Measurements from ENCODE around the gene TMEM167B.
"Not testable (repeated sequence)": the region's sequence is repeated elsewhere in the genome, so short reads cannot be mapped to it uniquely, and the experiment has no call there.

TMEM167B gene

DNA sequence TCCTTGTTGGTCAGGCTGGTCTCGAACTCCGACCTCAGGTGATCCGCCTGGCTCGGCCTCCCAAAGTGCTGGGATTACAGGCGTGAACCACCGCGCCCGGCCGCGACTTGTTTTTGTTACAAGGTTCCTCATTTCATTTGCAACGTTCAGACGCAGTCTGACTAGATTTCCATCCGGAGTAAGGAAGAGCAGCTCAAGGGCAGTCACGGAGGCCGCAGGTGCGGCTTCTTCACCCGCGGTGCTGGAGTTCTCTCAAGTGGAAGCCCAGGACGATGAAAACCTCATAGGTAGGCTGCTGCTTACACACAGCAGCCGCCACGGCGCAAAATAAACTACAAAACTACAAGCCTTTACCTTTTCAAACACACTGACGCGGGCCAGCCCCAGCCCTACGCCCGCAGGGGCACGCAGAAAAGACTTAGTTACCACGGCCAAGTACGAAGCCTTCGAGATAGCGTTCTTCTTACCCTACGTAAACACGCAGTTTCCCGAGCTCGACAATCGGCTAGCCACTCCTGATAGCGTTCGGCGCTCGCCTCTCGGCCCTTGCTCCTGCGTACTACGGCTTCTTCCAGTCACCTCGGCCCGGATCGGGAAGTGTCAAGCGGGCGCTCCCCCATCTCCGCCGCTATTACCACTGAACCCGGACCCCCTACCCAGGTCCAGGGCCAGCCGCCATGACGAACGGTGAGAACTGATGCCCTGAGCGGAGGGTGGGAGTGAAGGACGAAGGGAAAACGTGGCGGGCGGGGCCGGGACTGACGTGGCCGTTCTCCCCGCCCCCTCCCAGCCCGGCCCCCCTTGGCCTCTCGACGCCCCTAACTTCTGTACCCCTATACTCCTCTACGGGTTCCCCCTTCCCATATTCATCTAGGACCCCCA is at the start of gene TMEM167B:
Gene TMEM167B (plus strand): TSS at position 569 of the 882 bp plus-strand sequence. CDS start 109 bp downstream, at position 678.
- peak; percentile 93 for DNase-seq (ENCODE audit: low spot score)

DNA sequence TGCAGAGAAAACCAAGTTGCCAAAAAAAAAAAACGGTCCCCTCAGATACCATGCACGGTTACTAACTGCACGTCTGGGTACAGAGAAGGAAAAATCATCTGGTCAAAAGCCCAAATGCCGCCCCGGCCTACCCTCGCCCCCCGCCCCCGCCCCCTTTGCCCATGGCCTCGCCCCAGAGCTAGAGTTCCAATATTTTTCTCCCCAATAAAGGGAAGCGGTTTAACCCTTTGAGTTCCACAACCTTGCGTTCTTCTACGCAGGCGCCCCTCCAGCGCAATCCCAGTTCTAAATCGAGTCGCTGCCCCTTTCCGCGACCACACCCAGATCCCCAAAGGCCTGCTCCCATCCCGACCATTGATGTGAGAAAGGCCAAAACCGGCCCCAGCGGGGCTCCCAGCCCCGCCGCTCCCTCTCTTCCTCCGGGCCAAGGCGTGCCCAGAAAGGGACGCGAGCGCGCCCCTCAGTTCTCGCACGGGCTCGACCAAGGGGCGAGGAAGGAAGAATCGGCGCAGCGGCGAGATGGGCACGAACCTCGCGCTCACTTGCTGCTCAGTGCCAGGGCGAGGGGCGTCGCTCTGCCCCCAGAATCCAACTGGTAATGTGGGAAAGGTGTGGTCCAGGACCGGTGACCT is 49.5 kb upstream of the TMEM167B start:
- peak; percentile 51 for DNase-seq (ENCODE audit: low spot score)

DNA sequence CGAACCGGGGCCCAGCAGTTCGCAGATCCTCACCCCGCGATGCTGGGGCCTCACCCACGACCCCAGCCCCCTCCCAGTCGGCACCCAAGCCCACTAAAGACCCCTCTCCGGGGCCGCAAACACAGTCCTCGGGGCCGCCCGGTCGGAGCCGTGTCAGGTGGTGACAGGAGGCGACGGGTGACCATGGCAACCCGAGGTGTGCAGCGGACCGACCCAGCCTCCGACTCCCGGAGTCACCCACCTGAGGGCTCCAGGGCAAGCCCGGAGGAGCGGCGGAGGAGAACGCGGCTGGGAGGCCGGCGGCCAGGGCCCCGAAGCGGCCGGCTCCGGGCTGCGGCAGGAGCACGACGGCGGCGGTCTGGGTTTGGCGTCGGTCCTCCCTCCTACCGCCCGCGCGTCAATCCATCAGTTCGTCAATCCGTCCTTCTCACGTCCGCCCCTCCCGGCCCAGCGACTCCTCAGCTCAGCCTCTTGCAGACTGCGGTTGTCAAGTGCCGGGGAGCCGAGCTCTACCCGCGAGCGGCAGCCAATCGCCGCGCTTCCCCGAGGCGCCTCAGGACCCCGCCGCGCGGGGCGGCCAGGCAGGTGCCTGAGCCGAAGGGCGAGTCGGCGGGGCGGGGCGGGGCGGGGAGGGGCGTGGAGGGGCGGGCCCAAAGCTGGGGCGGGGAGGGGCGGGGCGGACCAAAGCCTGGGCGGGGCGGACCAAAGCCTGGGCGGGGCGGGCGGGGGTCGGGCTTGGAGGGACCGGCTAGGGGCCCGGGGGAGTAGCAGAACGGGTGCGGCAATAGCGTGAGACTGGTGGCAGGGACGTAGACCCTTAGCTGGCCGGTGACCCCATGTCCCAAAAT is 48.7 kb upstream of the TMEM167B start, which contains the start of gene WDR47:
Gene WDR47 (minus strand): TSS at position 482 of the 848 bp plus-strand sequence. CDS start 18,590 bp downstream, outside the sequence.
- peak; percentile 98 for DNase-seq (ENCODE audit: low spot score)

DNA sequence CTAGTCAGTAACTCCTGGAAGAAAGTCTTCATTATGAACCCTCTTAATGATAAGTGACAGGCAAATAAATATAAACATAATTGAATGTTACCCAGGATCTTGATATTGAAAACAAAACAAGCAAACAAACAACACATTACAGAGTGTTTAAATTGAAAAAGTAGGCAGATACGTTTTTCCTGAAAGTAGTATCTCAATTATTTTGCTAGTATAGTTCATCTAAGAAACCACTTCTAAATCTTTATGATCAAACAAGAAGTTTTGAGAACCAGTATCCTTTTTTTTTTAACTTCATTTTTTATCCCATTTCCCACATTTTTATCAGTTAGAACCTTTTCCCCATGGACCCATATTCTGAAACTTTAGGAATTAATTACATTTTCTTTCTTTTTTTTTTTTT is 45.0 kb upstream of the TMEM167B start:
- DNase-seq (ENCODE audit: low spot score): no peak

DNA sequence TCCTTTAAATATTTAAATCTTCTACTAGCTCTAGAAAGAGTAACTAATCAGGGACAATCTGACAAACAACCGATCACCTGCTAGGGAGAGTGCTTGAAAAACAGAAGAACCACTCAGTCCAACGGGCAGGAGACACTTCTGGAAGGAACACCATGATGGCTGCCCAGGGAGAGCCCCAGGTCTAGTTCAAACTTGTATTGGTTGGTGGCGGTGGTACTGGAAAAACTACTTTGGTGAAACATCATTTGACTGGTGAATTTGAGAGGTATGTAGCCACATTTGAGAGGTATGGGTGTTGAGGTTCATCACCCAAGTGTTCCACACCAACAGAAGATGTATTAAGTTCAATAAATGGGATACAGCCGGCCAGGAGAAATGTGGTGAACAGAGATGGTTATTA is 43.9 kb upstream of the TMEM167B start:
- no peak for DNase-seq (ENCODE audit: low spot score)

DNA sequence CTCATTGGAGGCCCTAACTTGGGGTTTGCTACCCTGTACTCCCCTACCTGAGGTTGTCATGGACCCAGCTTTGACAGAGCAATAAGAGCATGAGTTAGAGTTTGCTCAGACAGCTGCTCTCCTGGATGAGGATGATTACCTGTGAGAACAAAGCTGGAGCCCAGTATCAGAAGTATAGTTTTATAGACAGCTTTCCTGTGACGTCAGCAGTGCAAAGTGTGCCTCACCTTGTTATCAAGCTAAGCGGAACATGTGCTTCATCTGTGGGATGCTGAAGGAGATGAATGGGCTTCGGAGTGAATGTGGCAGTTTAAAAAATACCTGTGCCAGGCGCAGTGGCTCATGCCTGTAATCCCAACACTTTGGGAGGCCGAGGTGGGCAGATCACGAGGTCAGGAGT is 43.2 kb upstream of the TMEM167B start:
- no peak for DNase-seq (ENCODE audit: low spot score)

DNA sequence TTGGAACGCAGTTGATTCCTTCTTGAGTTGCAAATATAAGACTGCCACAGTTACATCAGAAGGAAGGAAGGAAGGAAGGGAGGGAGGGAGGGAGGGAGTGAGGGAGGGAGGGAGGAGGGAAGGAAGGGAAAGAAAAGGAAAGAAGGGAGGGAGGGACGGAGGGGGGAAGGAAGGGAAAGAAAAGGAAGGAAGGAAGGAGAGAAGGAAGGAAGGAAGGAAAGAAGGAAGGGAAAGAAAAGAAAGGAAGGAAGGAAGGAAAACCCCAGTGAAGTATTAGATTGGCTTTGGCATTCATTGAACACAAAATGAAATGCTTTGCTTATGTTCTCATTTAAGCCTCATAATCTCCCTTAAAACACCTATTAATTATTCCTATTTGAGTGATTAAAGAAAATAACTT is 42.2 kb upstream of the TMEM167B start:
- no peak for DNase-seq (ENCODE audit: low spot score)

DNA sequence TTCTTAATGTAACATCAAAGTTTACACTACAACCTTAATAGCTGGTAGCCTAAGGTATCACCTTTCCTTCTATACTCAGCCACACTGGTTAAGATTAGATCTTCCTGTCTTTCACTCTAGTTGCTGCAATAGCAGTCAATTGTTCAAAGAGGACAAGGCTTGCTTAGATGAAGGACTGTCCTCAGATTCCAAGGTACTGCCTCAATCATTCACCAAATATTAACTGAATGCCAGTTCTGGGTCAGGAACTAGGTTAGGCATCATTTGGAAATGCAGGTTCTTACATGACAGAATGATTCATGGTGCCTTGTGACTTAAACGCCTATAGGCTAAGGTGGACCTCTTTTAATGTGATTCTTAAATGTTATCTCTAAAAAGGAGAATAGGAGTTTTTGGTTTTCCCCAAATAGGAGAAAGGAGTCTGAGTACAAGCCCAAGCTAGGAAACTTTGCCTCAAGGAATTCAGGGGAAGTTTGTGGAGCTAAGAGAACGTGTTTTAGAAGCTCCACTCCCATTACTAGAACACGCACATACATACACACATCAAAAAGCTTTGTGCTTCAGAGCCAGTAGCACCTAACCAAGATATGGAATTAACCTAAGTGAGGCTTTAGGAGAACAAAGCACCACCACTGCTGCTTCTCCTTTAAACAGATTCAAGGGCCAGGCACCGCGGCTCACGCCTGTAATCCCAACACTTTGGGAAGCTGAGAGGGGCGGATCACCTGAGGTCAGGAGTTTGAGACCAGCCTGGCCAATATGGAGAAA is 40.2 kb upstream of the TMEM167B start:
- no peak for DNase-seq (ENCODE audit: low spot score)

DNA sequence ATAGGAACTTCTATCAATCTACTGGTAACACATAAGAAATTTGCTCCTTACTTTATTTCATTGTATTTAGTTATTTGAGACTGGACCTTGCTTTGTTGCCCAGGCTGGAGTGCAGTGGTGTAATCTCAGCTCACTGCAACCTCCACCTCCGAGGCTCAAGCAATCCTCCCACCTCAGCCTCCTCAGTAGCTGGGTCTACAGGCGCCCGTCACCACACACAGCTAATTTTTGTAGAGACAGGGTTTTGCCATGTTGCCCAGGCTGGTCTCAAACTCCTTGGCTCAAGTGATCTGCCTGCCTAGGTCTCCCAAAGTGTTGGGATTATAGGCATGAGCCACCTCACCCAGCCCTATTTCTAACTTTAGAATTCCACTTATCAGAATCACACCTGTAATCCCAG is 38.4 kb upstream of the TMEM167B start:
- DNase-seq (ENCODE audit: low spot score): not testable (repeated sequence)

DNA sequence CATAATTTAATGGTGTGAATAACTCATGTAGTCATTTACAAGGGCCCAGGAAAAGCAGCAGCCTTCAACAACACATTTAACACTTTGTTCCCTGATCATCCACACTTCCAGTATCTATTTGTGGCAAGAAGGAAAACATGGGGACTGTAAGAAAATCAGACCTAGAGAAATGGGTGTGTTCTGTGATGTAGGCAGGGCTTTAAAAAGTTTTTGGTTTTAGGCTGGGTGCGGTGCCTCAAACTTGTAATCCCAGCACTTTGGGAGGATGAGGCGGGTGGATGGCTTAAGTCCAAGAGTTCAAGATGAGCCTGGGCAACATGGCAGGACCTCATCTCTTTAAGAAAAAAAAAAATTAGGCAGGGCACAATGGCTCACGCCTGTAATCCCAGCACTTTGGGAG is 34.5 kb upstream of the TMEM167B start:
- no peak for DNase-seq (ENCODE audit: low spot score)

DNA sequence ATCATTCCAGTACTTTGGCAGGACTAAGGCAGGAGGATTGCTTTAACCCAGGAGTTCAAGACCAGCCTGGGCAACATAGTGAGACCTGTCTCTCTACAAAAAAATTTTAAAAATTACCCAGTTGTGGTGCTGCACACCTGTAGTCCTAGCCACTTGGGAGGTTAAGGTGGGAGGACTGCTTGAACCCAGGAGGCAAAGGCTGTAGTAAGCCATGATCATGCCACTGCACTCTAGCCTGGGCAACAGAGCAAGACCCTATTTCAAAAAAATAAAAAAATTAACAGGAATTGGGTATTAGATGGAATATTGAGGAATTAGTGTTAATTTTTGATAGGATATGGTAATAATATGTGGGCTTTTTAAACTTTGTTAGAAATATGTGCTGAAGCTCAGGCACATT is 31.5 kb upstream of the TMEM167B start:
- DNase-seq (ENCODE audit: low spot score): no peak

DNA sequence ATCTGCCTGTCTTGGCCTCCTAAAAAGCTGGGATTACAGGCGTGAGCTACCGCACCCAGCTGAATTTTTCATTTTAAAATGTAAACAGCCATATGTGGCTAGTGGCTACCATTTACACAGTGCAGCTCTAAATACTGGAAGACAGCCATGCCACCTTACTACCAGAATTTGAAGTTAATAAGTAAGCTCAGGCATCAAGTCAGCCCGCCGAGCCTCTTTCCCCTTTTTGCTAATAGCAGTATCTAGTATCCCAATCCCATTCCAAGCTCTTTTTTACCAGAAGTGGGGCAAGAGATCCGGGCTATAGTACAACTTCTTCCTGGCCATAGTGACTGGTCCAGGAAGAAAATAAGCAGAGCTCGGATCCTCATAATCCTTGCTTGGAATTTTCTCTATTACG is 29.9 kb upstream of the TMEM167B start:
- no peak for DNase-seq (ENCODE audit: low spot score)

DNA sequence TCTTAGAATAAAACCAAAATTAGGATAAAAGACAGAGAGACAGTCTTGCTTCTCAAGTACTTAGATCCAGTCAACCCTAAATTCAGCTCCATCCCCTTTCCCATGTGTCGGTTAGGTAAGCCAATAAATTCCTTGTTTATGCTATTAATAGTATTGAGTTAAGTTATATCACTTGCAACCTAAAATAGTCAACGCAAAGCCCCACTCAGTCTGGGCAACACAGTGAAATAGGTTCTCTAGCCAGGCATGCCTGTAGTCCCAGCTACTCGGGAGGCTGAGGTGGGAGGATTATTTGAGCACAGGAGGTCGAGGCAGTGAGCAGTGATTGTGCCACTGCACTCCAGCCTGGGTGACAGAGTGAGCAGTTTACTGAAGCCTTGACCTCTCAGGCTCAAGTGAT is 29.4 kb upstream of the TMEM167B start:
- DNase-seq (ENCODE audit: low spot score): no peak

DNA sequence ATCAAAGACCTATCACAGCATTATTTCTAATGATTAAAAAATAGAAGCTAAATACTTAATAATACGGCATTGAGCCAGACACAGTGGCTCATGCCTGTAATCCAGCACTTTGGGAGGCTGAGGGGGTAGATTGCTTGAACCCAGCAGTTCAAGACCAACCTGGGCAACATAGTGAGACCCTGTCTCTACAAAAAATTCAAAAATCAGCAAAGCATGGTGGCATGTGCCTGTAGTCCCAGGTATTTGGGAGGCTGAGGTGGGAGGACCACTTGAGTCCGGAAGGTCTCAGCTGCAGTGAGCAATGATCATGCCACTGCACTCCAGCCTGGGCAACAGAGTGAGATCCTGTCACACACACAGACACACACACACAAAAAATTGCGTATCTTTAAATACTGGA is 25.4 kb upstream of the TMEM167B start:
- DNase-seq (ENCODE audit: low spot score): no peak

DNA sequence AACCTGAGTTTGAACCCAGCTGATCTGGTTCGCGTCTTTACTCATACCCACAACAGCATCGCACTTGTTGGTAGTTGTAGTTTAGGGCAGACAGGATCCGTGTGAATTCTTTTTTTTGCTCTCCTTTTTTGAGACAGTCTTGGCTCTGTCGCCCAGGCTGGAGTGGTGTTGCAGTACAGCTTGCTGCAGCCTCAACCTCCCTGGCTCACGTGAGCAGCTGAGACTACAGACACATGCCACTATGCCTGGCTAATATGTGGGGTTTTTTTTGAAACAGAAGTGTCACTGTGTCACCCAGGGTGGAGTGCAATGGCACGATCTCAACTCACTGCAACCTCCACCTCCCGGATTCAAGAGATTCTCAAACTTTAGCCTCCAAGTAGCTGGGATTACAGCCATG is 22.7 kb upstream of the TMEM167B start:
- DNase-seq (ENCODE audit: low spot score): no peak

DNA sequence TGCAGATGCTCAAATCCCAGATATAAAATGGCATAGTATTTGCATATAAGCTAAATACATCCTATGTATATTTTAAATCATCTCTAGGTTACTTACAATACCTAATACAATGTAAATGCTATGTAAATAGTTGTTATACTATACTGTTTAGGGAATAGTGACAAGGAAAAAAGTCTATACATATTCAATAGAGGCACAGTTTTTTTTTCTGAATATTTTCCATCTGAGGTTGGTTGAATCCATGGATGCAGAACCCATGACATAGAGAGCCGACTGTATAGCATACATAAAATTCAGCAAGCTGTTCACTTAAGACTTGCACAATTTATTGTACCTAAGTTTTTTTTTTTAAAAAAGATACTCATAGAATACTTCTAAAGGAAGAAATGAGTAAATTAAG is 21.3 kb upstream of the TMEM167B start:
- DNase-seq (ENCODE audit: low spot score): no peak

DNA sequence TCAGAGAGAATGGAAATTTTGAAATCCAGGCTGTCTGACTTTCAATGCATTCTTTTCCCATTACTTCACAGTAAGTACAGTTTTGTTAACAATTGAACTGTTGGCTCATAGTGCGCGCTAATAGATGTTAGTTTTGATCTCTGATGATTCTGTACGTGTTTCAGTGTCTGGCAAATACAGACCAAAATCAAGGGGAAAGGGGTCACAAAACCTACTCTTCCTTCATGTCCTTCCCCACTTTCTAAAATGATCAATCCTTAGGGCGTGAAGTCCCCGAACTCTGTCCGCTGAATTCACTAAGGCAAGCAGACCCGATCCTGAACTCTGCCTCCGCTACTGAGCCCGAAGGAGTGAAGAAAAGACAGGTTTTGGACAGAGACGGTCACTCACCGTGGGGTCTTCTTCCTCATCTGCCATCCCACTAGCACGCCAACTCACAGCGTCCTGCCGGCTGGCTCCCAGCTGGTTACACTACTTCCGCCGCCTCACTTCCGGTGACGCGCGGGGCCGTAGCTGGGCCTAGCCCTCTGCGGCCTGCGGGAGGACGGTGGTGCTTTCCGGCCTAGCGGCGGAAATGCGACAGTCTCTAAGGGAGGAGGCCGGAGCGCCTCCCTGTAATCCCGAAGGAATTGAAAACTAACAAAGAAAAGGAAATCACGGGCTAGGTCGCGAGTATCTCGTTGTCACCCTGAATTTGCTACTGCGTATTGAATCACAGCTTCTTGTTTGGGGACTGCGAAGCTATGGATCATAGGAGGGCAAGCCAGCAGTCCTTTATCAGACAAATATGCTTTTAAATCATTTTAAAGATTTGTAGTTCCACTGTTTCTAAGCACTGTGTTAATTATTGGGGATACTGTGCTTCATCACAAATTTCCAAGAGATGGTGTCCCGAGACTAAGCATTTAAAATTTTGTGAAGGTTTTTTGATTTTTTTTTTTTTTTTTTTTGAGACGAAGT is 14.8 kb upstream of the TMEM167B start, which contains the start of gene TAF13:
Gene TAF13 (minus strand): TSS at position 473 of the 960 bp plus-strand sequence. CDS start 56 bp downstream, at position 417.
- peak; percentile 96 for DNase-seq (ENCODE audit: low spot score)

DNA sequence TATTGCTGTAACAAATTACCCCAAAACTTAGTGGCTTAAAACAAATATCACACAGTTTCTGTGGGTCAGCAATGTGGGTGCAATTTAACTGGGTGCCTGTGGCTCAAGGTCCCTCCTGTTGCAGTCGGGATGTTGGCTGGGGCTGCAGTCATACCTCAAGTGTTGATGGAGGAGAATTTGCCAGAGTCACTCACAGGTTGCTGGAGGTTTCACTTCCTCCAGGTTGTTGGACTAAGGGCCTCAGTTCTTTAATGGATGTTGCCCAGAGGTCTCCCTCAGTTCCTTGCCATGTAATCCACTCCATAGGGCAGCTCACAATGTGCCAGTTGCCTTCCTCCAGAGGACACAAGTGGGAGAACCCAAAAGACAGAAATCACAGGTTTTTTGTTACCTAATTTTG is 12.2 kb upstream of the TMEM167B start:
- DNase-seq (ENCODE audit: low spot score): no peak

DNA sequence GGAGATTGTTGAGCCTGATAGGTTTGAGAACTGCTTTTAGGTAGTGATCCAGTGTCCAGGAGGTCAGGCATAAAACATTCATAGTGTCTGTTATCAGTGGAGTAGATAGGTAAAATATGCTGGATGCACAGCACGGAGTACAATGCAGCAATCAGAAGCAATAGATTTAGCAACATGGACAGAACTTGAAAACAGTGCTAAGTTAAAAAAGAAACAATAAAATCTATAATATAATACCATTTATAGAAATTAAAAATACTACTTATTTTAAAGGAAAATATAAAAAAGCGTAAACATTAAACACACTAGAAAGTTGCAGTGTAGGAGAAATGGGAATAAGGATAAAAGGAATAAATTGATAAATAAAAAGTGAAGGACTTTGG is 11.3 kb upstream of the TMEM167B start:
- DNase-seq (ENCODE audit: low spot score): no peak

DNA sequence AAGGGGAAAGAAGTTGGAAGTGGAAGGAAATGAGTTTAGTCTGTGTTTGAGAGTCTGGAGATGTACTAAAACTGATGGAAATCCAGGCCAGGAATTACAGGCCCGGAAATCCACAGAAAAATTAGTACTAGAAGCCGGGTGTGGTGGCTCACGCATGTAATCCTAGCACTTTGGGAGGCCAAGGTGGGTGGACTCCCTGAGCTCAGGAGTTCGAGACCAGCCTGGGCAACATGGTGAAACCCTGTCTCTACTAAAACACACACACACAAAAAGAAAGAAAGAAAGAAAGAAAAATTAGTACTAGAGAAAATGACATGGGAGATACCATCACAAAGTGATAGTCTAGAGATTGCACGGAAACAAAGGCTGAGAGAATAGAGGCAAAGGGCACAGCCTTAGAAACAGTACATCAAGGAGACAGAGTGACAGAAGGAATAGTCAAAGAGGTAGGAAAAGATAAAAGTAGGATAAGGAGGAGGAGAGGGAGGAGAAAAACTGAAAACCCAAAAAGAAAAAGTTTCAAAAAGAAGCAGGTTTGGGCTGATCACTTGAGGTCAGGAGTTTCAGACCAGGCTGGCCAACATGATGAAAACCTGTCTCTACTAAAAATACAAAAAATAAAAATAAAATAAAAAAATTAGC is 10.0 kb upstream of the TMEM167B start:
- DNase-seq (ENCODE audit: low spot score): no peak
